Ovary (tissue), 9 donors: ENCODE data around the gene GLI3. TPM values are rescaled to one million over a fixed set of nuclear protein-coding genes. Genes with fewer than 3 reads are reported as not detected.

Source experiments
- DNase-seq, 5 donors: peaks; one replicate each; pipeline ENCODE4 v3.0.0-alpha.2; 2019 to 2020
- H3K27ac ChIP-seq, 2 donors: fragments of 200-600 bp; one replicate each; pipeline versions ENCODE4 v1.5.1 to v1.8.0; 2019 to 2022
- H3K27me3 ChIP-seq: fragments of 200-600 bp; one replicate; pipeline ENCODE4 v1.8.0; 2022
- H3K36me3 ChIP-seq: fragments of 200-600 bp; sonication (generic); one replicate; pipeline ENCODE4 v1.5.1; 2019
- H3K4me1 ChIP-seq: one replicate; pipeline ENCODE4 v1.8.1; 2013; ENCODE audit warnings: mild to moderate bottlenecking, moderate library complexity; ENCODE audit not compliant: insufficient read depth
- H3K4me3 ChIP-seq: fragments of 200-600 bp; sonication (generic); one replicate; pipeline ENCODE4 v1.5.1; 2017
- H3K9me3 ChIP-seq, 2 donors: fragments of 200-600 bp in 1 of 2; sonication (generic) in 1 of 2; one replicate each; pipeline versions ENCODE4 v1.5.1 to v1.8.1; 2013 to 2019; ENCODE audit warnings: mild to moderate bottlenecking in 1 of 2, moderate library complexity in 1 of 2
- EP300 ChIP-seq: sonication (generic); formaldehyde crosslinking; IDR thresholded peaks from one replicate; pipeline ENCODE4 v1.6.1; 2017; ENCODE audit warnings: antibody characterized with exemption
- POLR2A ChIP-seq: fragments of 450-650 bp; IDR thresholded peaks from one replicate; pipeline ENCODE4 v1.6.1; 2017; ENCODE audit warnings: antibody characterized with exemption, mild to moderate bottlenecking, moderate library complexity
- WGBS, 3 donors: extraction: QIAGEN DNeasy Blood & Tissue Kit in 1 of 3; methylation state at CpG; one replicate each; pipeline versions ENCODE4 v1.1.5 to v1.1.7; 2013 to 2017; 5-methylcytosine and 5-hydroxymethylcytosine counted together
- intact Hi-C, 4 donors: fragments of 100-400 bp; cut with DNase I; formaldehyde crosslinking; loops; one replicate each; pipeline versions ENCODE4 v1.11.0 to v1.15.1; 2022 to 2023
- polyA plus RNA-seq, 2 donors: library from polyadenylated mRNA; stranded (reverse); fragments of 200-250 nt in 1 of 2; fragments of 350-450 nt in 1 of 2; fragmentation: Illumina TruSeq in 1 of 2; extraction: RNeasy Lipid Tissue Mini Kit (QIAGEN cat#74804) in 1 of 2; gene quantifications; one replicate each; pipeline ENCODE4 v1.2.3, GENCODE V29; 2013 to 2014
- total RNA-seq, 7 donors: library from RNA; depleted of rRNA in 2 of 7; stranded (reverse); fragments of >200 nt in 2 of 7; fragmentation: NEBNext Ultra II Directional in 3 of 7; extraction: Animal tissue kit (Norgen Biotek cat#: 25700) in 3 of 7; gene quantifications; one replicate each; pipeline versions ENCODE4 v1.1.0 to v1.2.4, GENCODE V29; 2016 to 2023
- TF ChIP-seq, protein P1 (sequence below), 3 donors: fragments of 450-650 bp in 2 of 3; fragments of 200-600 bp in 1 of 3; IDR thresholded peaks; one replicate each; pipeline versions ENCODE4 v1.5.1 to v1.8.0; 2016 to 2022; ENCODE audit warnings: antibody characterized with exemption in 3 of 3, mild to moderate bottlenecking in 1 of 3
- donor health status: DM: no; HTN: no; CAD: no; lungs with moderate emphysema.
- donor health status: DM: no; HTN: no; CAD: no.
- donor health status: Bipolar disorder and iron deficiency.
- donor health status: DM: yes; HTN: yes; CAD: no.
- donor health status: DM: no; HTN: no; CAD: no.
- donor health status: DM: yes; HTN: yes; CAD: no.

Gene GLI3
- total and polyA plus RNA-seq, 9 donors: 9.5 to 67.1 (median 50.5) TPM

DNA sequence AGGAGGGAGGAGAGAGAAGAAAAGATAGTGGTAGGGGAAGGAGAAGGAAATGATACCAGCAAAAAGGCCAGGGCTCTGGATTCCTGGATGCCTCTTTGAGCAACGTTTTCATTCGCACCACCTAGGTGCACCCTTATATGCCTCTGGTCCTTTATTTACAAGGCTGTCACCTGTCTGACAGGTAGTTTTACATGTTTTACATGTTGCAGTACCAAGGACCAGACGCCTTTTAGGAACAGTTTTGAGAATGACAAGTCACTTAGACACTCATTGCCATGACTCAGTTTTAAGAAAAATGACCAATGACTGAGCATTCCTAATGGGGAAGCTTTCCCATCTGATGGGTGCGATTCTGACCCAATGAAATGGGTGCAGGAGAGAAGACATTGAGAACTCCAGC lies 119.8 kb downstream of the GLI3 start:
- H3K36me3 ChIP-seq: no peaks in the 10 kb centered on the region
- 90 to 91% (median 91%) methylated on average over 4 of the region's 4 CpGs for WGBS, 3 donors
- TF ChIP-seq, protein P1, sequence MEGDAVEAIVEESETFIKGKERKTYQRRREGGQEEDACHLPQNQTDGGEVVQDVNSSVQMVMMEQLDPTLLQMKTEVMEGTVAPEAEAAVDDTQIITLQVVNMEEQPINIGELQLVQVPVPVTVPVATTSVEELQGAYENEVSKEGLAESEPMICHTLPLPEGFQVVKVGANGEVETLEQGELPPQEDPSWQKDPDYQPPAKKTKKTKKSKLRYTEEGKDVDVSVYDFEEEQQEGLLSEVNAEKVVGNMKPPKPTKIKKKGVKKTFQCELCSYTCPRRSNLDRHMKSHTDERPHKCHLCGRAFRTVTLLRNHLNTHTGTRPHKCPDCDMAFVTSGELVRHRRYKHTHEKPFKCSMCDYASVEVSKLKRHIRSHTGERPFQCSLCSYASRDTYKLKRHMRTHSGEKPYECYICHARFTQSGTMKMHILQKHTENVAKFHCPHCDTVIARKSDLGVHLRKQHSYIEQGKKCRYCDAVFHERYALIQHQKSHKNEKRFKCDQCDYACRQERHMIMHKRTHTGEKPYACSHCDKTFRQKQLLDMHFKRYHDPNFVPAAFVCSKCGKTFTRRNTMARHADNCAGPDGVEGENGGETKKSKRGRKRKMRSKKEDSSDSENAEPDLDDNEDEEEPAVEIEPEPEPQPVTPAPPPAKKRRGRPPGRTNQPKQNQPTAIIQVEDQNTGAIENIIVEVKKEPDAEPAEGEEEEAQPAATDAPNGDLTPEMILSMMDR (IDR thresholded peaks at IDR 0.05): no peak
- no peak for TF ChIP-seq POLR2A
- TF ChIP-seq EP300: no peak
- H3K4me3 ChIP-seq: no peak overlapping the region
- intact Hi-C loops: no loop called here
- no peaks in the 10 kb centered on the region for H3K4me1 ChIP-seq
- DNase-seq: no peak
- no peaks in the 10 kb centered on the region for H3K9me3 ChIP-seq
- H3K27me3 ChIP-seq: no peaks in the 10 kb centered on the region
- H3K27ac ChIP-seq: no peak overlapping the region

DNA sequence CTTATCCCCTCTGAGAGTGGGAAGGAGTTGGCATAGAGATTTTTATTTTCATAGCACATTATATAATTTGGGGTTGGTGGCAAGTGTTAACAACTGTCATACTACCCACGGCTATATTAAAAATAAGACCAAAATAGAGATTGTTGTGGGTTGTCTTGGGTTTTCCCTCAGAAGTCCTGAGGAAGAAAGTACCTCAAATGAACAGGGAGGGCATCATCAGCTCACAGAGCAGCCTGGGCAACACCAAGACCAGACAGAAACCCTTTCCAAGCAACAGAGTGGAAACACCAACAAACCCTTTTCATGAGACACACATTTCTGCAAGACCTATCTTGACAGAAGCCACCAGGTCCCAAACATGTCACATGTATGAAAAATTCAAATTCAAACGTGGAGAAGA lies 121.2 kb downstream of the GLI3 start:
- 45 to 46% (median 46%) methylated on average over 2 of the region's 2 CpGs for whole genome bisulfite sequencing, 3 donors
- TF ChIP-seq, protein P1 (IDR thresholded peaks at IDR 0.05): no peak
- no peak for TF ChIP-seq POLR2A
- no peak for TF ChIP-seq EP300
- Histone ChIP-seq H3K4me3 (no peak overlapping the region), H3K9me3 (no peaks in the 10 kb centered on the region), H3K36me3 (no peaks in the 10 kb centered on the region), H3K4me1 (no peaks in the 10 kb centered on the region), H3K27ac (no peak overlapping the region), H3K27me3 (no peaks in the 10 kb centered on the region)
- DNase-seq: no peak
- intact Hi-C loops: no loop called here

GRCh38 chr7:42110333-42110732 lies 126.7 kb downstream of the GLI3 start:
- TF ChIP-seq EP300: no peak
- TF ChIP-seq, protein P1 (IDR thresholded peaks at IDR 0.05): no peak
- no peak for TF ChIP-seq POLR2A
- H3K4me1 ChIP-seq: peaks cover 4% of the 10 kb centered on the region

DNA sequence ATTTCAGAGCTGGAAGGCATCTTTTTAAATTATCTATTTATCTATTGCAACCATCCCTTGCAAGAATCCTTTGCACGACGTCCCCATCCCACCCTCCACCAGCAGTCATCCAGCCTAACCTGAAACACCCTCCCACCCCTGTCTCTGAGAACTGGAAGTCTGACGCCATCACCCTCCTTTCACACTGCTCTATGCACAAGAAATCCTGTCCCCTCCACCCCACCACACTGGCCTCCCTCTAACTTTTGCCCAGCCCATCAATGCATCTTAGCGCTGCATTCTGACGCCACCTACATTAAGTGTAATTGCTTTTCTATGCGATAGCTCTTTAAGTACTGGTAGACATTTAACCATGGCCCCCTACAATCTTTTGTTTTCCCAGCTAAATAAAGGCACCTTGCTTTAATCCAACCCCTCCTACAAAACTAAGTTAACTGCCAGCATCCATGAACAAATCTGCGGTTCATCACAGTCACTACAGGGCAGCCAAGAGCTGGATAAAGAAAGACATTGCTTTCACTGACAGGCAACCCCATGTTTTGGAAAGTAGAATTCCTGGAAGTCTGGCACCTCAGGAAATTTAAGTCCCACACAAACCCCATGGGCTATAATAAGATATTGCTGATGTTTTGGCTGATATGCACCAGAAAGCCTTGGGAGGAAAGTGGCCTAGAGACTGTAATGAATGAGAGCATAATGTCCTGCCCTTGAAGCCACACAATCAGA lies 128.0 kb downstream of the GLI3 start:
- DNase-seq: no peak
- Histone ChIP-seq H3K9me3 (no peaks in the 10 kb centered on the region), H3K4me3 (no peak overlapping the region), H3K27ac (no peak overlapping the region), H3K27me3 (no peaks in the 10 kb centered on the region), H3K4me1 (peaks cover 4% of the 10 kb centered on the region), H3K36me3 (no peaks in the 10 kb centered on the region)
- WGBS, 3 donors: 92 to 93% (median 93%) methylated on average over 7 of the region's 7 CpGs
- no peak for TF ChIP-seq EP300
- TF ChIP-seq, protein P1 (IDR thresholded peaks at IDR 0.05): no peak
- TF ChIP-seq POLR2A: no peak
- intact Hi-C loops: no loop called here

More at GRCh38 chr7:42110333-42110732, 126.7 kb downstream of the GLI3 start:
- WGBS, 3 donors: 49 to 66% (median 62%) methylated on average over 5 of the region's 5 CpGs
- DNase-seq: no peak
- no peaks in the 10 kb centered on the region for H3K27me3 ChIP-seq
- H3K9me3 ChIP-seq: no peaks in the 10 kb centered on the region
- no peak overlapping the region for H3K4me3 ChIP-seq
- no peaks in the 10 kb centered on the region for H3K36me3 ChIP-seq
- no peak overlapping the region for H3K27ac ChIP-seq
- intact Hi-C loops: no loop called here
